Esophagus squamous epithelium (tissue), 5 donors: Measurements from ENCODE around the gene TPSAB1. TPM values are rescaled to one million over a fixed set of nuclear protein-coding genes. Genes with fewer than 3 reads are reported as not detected.

Source experiments
- DNase-seq: peaks from one replicate; lab custom pipeline; 2025; lab: John Stamatoyannopoulos, UW
- H3K27ac ChIP-seq, 4 donors: fragments of 200-600 bp; sonication (generic); one replicate each; pipeline ENCODE4 v1.5.1; 2016 to 2019; ENCODE audit warnings: mild to moderate bottlenecking in 1 of 4
- H3K27me3 ChIP-seq, 4 donors: fragments of 200-600 bp; sonication (generic); 1 replicate in 3 of 4; 2 replicates in 1 of 4; pipeline versions ENCODE4 v1.5.1 to v1.6.0; 2017 to 2021; ENCODE audit warnings: antibody characterized with exemption in 1 of 4
- H3K36me3 ChIP-seq, 3 donors: fragments of 200-600 bp; sonication (generic); one replicate each; pipeline ENCODE4 v1.5.1; 2016 to 2019
- H3K4me1 ChIP-seq, 3 donors: fragments of 200-600 bp; sonication (generic); one replicate each; pipeline ENCODE4 v1.5.1; 2017 to 2019
- H3K4me3 ChIP-seq, 4 donors: fragments of 200-600 bp; sonication (generic); 1 replicate in 3 of 4; 2 replicates in 1 of 4; pipeline ENCODE4 v1.5.1; 2016 to 2019; ENCODE audit warnings: mild to moderate bottlenecking in 2 of 4, moderate library complexity in 1 of 4
- H3K9me3 ChIP-seq, 3 donors: fragments of 200-600 bp; sonication (generic); one replicate each; pipeline ENCODE4 v1.5.1; 2016 to 2019
- CTCF ChIP-seq, 6 experiments: fragments of 450-650 bp in 4 of 6; fragments of 200-600 bp in 2 of 6; sonication (generic) in 2 of 6; IDR thresholded peaks; one replicate each; pipeline ENCODE4 v1.5.1; 2016 to 2019; ENCODE audit warnings: antibody characterized with exemption in 6 of 6, mild to moderate bottlenecking in 4 of 6, moderate library complexity in 4 of 6
- POLR2A ChIP-seq, 4 donors: fragments of 450-650 bp; IDR thresholded peaks; one replicate each; pipeline ENCODE4 v1.6.1; 2017; ENCODE audit warnings: antibody characterized with exemption in 4 of 4, mild to moderate bottlenecking in 4 of 4, moderate library complexity in 3 of 4
- WGBS, 2 donors: methylation state at CpG; one replicate each; pipeline ENCODE4 v1.1.5; 2018; 5-methylcytosine and 5-hydroxymethylcytosine counted together
- intact Hi-C: fragments of 100-400 bp; cut with DNase I; formaldehyde crosslinking; loops from one replicate; pipeline ENCODE4 v1.15.0; 2022
- total RNA-seq, 4 donors: library from RNA; depleted of rRNA; stranded (reverse); fragments of >200 nt; gene quantifications; one replicate each; pipeline ENCODE4 v1.1.0, GENCODE V29; 2016
- donor health status: DM: yes; HTN: yes; CAD: no.

The TPSAB1 gene
- total RNA-seq, 4 donors from 2014 or later: 3.0 to 395 (median 16.7) TPM

GRCh38 chr16:1282324-1282973 lies 41.9 kb downstream of the TPSAB1 start:
- whole genome bisulfite sequencing, 2 donors: 54 to 67% methylated on average over 5 to 14 of the region's 17 CpGs
- Histone ChIP-seq H3K36me3 (no peaks in the 10 kb centered on the region), H3K4me3 (no peak overlapping the region), H3K27ac (no peak overlapping the region), H3K27me3 (peaks cover 0 to 92% (median 0%) of the 10 kb centered on the region in 4 donors), H3K4me1 (no peaks in the 10 kb centered on the region), H3K9me3 (no peaks in the 10 kb centered on the region)
- TF ChIP-seq CTCF (IDR thresholded peaks at IDR 0.05) (no peak), POLR2A (IDR thresholded peaks at IDR 0.05) (no peak)
- intact Hi-C loops: no loop called here
- DNase-seq: no peak

GRCh38 chr16:1283296-1283695 lies 42.8 kb downstream of the TPSAB1 start:
- intact Hi-C loops: no loop called here
- H3K4me1 ChIP-seq: no peaks in the 10 kb centered on the region
- no peaks in the 10 kb centered on the region for H3K9me3 ChIP-seq
- no peak overlapping the region for H3K27ac ChIP-seq
- TF ChIP-seq POLR2A (IDR thresholded peaks at IDR 0.05) (no peak), CTCF (IDR thresholded peaks at IDR 0.05) (no peak)
- H3K36me3 ChIP-seq: no peaks in the 10 kb centered on the region
- 46 to 58% methylated on average over 7 to 9 of the region's 17 CpGs for WGBS, 2 donors
- DNase-seq: no peak
- H3K27me3 ChIP-seq: peaks cover 0 to 92% (median 0%) of the 10 kb centered on the region in 4 donors
- no peak overlapping the region for H3K4me3 ChIP-seq

GRCh38 chr16:1283996-1284616 lies 43.6 kb downstream of the TPSAB1 start:
- H3K36me3 ChIP-seq: no peaks in the 10 kb centered on the region
- H3K9me3 ChIP-seq: no peaks in the 10 kb centered on the region
- DNase-seq: no peak
- 47% methylated on average over 8 of the region's 16 CpGs; no CpG with 5 or more reads in 1 of the 2 donors for WGBS, 2 donors
- intact Hi-C loops: no loop called here
- TF ChIP-seq POLR2A (IDR thresholded peaks at IDR 0.05) (no peak), CTCF (IDR thresholded peaks at IDR 0.05) (no peak)
- H3K27me3 ChIP-seq: peaks cover 0 to 92% (median 6%) of the 10 kb centered on the region in 4 donors
- H3K4me3 ChIP-seq: no peak overlapping the region
- peaks cover 0 to 4% (median 0%) of the 10 kb centered on the region in 3 donors for H3K4me1 ChIP-seq
- H3K27ac ChIP-seq: no peak overlapping the region

- H3K4me3 ChIP-seq: no peak overlapping the region
- H3K4me1 ChIP-seq: peaks cover 0 to 10% (median 0%) of the 10 kb centered on the region in 3 donors
- WGBS, 2 donors: 67 to 81% methylated on average over 22 to 25 of the region's 38 CpGs
- intact Hi-C loops: no loop called here
- H3K27ac ChIP-seq: no peak overlapping the region
- no peaks in the 10 kb centered on the region for H3K36me3 ChIP-seq
- H3K9me3 ChIP-seq: no peaks in the 10 kb centered on the region
- DNase-seq: no peak
- TF ChIP-seq POLR2A (IDR thresholded peaks at IDR 0.05): no peak
- no peak for TF ChIP-seq CTCF (IDR thresholded peaks at IDR 0.05)
- peaks cover 0 to 95% (median 16%) of the 10 kb centered on the region in 4 donors for H3K27me3 ChIP-seq
These were observed 45.4 kb downstream of the TPSAB1 start for GRCh38 chr16:1285669-1286512.
